Smooth muscle cell of bladder (primary cell): Measurements from ENCODE around the gene MIAT. TPM values are rescaled to one million over a fixed set of nuclear protein-coding genes. Genes with fewer than 3 reads are reported as not detected.

Experiments
- total RNA-seq: library from RNA; depleted of rRNA; stranded (reverse); fragments of >200 nt; gene quantifications from 2 replicates; pipeline ENCODE4 v1.2.3, GENCODE V29; 2014

The MIAT gene
- total RNA-seq: 0.85 and 0.92 TPM in 2 replicates

DNA sequence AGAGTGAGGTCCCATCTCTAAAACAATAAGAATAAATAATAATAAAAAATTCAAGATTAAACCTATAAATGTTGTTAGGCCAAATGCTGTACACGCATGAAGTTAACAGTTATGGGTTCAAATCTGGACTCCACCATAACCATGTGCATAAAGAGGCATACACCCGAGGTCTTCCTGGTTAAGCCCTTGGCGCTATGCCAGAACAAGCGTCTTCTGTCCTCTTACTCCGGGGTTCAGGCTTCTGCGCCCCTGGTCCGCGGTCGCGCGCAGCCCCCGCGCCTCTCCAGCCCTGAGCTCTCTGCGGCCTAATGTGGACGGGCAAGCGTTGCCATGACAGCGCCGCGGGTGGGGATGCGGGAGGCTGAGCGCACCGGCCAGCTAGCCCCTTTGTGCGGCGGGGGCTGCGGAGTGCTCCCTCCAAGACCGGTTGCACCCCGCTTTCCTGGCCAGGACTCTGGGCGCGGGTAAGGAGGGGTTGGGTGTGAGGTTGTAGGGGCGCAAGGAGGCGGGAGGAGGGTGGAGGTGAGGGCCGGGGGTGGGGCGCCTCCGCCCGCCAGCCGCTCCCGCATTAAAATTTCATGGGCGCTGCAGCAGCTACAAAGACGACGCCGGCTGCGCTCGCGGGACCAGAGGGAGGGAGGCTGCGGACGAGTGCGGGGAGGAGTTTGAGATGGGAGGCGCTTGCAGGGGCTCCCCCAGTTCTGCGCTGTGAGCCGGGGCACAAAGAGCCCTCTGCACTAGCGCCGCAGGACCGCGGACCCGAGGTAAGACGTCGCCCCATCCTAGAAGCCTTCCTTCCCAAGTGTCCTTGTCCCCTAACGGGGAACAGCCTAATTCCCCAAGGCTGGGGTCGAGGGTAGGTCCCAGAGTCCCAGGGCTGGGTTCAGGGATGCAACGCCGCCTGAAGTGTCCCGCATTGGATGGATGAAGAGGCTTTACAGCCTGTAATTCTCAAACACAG lies at the start of gene MIAT:
MIAT (plus strand) TSS at position 698 of the 961 bp plus-strand sequence.

DNA sequence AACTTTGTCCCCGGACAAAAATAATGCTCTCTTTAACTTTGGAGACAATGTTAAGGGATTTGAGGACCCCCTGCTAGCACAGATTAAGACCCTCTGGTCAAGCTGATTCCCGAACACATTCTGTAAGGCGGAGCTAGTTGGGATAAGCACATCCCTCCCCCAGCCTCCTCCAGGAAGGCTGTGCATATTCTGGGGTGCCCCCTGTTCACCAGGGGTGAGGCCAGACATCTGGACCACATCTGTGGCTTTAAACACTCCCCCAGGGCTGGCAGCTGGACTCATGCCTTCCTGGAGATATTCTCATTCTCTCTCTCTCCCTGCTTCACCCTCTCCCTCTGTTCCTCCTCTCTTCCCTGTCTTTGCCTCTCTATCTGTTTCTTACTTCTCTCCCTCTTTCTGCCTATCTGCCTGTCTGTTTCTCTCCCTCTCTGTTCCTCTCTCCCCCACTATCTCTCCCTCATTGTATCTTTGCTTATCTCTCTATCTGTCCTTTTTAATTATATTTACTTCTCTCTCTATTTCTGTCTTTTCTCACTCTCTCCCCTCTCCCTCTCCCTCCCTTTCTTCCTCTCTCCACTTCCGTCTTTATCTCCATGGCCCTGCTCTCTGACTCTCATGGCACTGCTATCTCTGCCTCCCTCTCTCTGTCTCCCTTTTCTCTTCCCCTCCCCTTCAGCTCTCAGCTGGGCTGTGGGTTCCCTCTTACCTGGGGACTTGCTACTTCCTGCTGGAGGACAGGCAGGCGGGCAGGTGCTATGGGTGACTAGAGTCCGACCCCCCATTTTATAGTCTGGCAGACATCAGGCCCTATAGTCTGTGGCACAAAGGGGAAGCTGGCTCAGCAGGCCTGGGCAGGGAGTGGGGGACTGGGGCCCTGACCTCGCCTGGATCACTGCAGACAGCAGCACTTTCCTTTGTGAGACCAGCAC lies 39.9 kb upstream of the MIAT start, which contains the start of gene CRYBB1:
CRYBB1 (minus strand) TSS at position 757 of the 929 bp plus-strand sequence. CDS start 1,708 bp downstream, outside the sequence.

DNA sequence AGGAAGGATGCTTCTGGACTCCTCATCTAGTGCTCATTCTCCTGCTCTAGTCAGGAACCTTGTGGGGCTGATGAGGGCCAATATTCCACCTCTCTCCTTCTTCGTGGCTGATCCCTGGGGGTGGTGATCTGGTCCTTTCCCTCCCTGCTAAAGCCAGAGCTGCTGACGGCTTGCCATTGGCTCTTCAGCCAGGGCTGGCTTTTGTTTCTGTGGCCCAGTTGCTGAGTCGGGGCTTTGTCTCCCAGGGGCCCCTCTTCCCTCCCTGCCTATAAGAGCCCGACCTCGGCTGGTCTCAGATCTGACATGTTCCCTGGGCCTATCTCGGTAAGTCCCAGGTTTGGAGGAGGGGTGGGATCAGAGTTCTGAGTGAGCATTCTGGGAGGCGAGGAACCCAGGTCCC lies 35.7 kb upstream of the MIAT start, which contains the start of gene CRYBA4:
CRYBA4 (plus strand) TSS at position 301 of the 400 bp plus-strand sequence. CDS start 634 bp downstream, outside the sequence.

Other genes with a start within 250 kb of the MIAT start
- gene ASPHD2, start 228.3 kb upstream of the MIAT start, total RNA-seq: 2.0 and 2.5 TPM in 2 replicates
- gene HPS4, start 173.8 kb upstream of the MIAT start, total RNA-seq: 20.6 and 23.0 TPM in 2 replicates
- gene SRRD, start 173.7 kb upstream of the MIAT start, total RNA-seq: 7.3 and 9.2 TPM in 2 replicates
- 31.7 and 39.1 TPM in 2 replicates for gene TFIP11, start 145.1 kb upstream of the MIAT start, total RNA-seq
- 13.8 and 26.7 TPM in 2 replicates for gene TPST2, start 67.5 kb upstream of the MIAT start, total RNA-seq
- gene CRYBB1, start 39.6 kb upstream of the MIAT start, total RNA-seq: not detected in 2 replicates
- not detected in 2 replicates for gene CRYBA4, start 35.6 kb upstream of the MIAT start, total RNA-seq